ENCODE results near the gene SSX2IP. TPM values are rescaled to one million over a fixed set of nuclear protein-coding genes. Genes with fewer than 3 reads are reported as not detected.

The SSX2IP gene
- total and polyA plus RNA-seq, 9 of the 15 experiments (the other 6 are each of a cell fraction or from before 2014, with no cell fraction given), result 20.6 to 96.7 (median 61.7) TPM

- TF ChIP-seq ZNF586 (CRISPR knock-in tag; conservative IDR thresholded peaks at IDR 0.05) (no peak), ZBTB7A (IDR thresholded peaks at IDR 0.05; ENCODE audit: borderline replicate concordance, control insufficient read depth, low read depth, low read length) (no peak), ZNF274 (IDR thresholded peaks at IDR 0.05; ENCODE audit: borderline replicate concordance, low read depth, low read length) (no peak), IFI16 (CRISPR knock-in tag; IDR thresholded peaks at IDR 0.05) (no peak), BRCA1 (IDR thresholded peaks at IDR 0.05) (no peak), BRCA1 (CRISPR knock-in tag; IDR thresholded peaks at IDR 0.05) (no peak), GATA2 (CRISPR knock-in tag; IDR thresholded peaks at IDR 0.05) (peak; percentile 87), NR2F6 (CRISPR knock-in tag; IDR thresholded peaks at IDR 0.05) (no peak), ZC3H8 (IDR thresholded peaks at IDR 0.05) (no peak), ZNF518B (CRISPR knock-in tag; IDR thresholded peaks at IDR 0.05) (no peak), RREB1 (CRISPR knock-in tag; IDR thresholded peaks at IDR 0.05) (no peak), TSHZ1 (CRISPR knock-in tag; IDR thresholded peaks at IDR 0.05) (no peak), ZBTB33 (CRISPR knock-in tag; IDR thresholded peaks at IDR 0.05) (no peak)
Measured at GRCh38 chr1:84688463-84689061, 1.7 kb downstream of the SSX2IP start (continued).

All from K562 (cell line).